Lower leg skin (tissue), 3 donors: Measurements from ENCODE around the gene ANOS1.
"Not testable (repeated sequence)": the region's sequence is repeated elsewhere in the genome, so short reads cannot be mapped to it uniquely, and the experiment has no call there.

Source experiments
- CTCF ChIP-seq, 3 donors: fragments of 450-650 bp; IDR thresholded peaks; one replicate each; pipeline ENCODE4 v1.5.1; 2016; ENCODE audit warnings: antibody characterized with exemption in 3 of 3, mild to moderate bottlenecking in 3 of 3, moderate library complexity in 2 of 3
- POLR2A ChIP-seq, 2 donors: fragments of 450-650 bp; IDR thresholded peaks; one replicate each; pipeline ENCODE4 v1.6.1; 2016 to 2017; ENCODE audit warnings: antibody characterized with exemption in 2 of 2, mild to moderate bottlenecking in 1 of 2, moderate library complexity in 1 of 2

- not testable (repeated sequence) for TF ChIP-seq CTCF, POLR2A (IDR thresholded peaks at IDR 0.05)
Observed at GRCh38 chrX:8757609-8758389, 25.9 kb upstream of the ANOS1 start.
